Breast epithelium (tissue), 3 donors: ENCODE results near the gene NIN.

Experiments used
- CTCF ChIP-seq, 3 donors: fragments of 450-650 bp; IDR thresholded peaks; one replicate each; pipeline ENCODE4 v1.5.1; 2016 to 2017; ENCODE audit warnings: antibody characterized with exemption in 3 of 3, mild to moderate bottlenecking in 3 of 3, moderate library complexity in 3 of 3
- POLR2A ChIP-seq: fragments of 450-650 bp; IDR thresholded peaks from one replicate; pipeline ENCODE4 v1.6.1; 2016; ENCODE audit warnings: antibody characterized with exemption, mild to moderate bottlenecking, moderate library complexity
- POLR2AphosphoS5 ChIP-seq, 3 donors: sonication (generic); formaldehyde crosslinking; IDR thresholded peaks; one replicate each; pipeline ENCODE4 v1.6.1; 2017; ENCODE audit warnings: antibody characterized with exemption in 3 of 3

DNA sequence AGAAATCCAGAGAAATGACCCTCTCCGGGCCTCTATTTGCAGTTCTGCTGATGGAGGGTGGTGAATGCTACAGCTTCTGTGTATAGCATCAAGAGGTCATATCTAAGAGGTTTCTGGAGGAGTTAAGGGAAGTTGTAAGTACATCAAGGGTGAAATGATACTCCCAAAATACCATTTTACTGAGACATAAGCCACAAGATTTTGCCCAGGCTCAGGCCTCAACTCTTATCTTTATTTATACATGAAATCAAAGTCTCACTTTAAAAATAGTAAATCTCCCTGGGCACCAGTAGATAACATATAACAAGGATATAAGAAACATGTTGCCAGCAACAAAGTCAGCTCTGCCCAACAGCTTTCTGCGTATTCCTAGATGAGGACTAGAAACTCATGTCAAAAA, 40.4 kb downstream of the NIN start:
- TF ChIP-seq POLR2A (no peak), CTCF (IDR thresholded peaks at IDR 0.05) (no peak), POLR2AphosphoS5 (IDR thresholded peaks at IDR 0.05) (no peak)
